DOHH2 (cell line): ENCODE data around the gene ABLIM2.

Experiments
- H3F3A ChIP-seq: fragments of 200-600 bp; sonication (generic), shearing (Covaris generic); 2 replicates; pipeline ENCODE4 v1.6.0; 2016; ENCODE audit warnings: antibody characterized with exemption, mild to moderate bottlenecking; ENCODE audit not compliant: control insufficient read depth, insufficient read depth
- H3K27ac ChIP-seq: fragments of 200-600 bp; sonication (generic); 2 replicates; pipeline ENCODE4 v1.5.1; 2014; ENCODE audit warnings: low read depth, mild to moderate bottlenecking, low read length, moderate library complexity
- H3K27me3 ChIP-seq: fragments of 200-600 bp; sonication (generic); 2 replicates; pipeline ENCODE4 v1.6.1; 2014; ENCODE audit warnings: mild to moderate bottlenecking, low read length, mixed read lengths; ENCODE audit not compliant: control insufficient read depth
- H3K36me3 ChIP-seq: fragments of 200-600 bp; sonication (generic); 2 replicates; pipeline ENCODE4 v1.6.1; 2014; ENCODE audit warnings: mild to moderate bottlenecking, low read length, moderate library complexity, mixed read lengths; ENCODE audit not compliant: control insufficient read depth
- H3K4me1 ChIP-seq: fragments of 200-600 bp; sonication (generic); 2 replicates; pipeline ENCODE4 v1.6.1; 2014; ENCODE audit warnings: mild to moderate bottlenecking, low read length, mixed read lengths; ENCODE audit not compliant: control insufficient read depth
- H3K4me2 ChIP-seq: fragments of 200-600 bp; sonication (generic); 2 replicates; pipeline ENCODE4 v1.6.0; 2014; ENCODE audit warnings: mild to moderate bottlenecking, low read length, moderate library complexity
- H3K4me3 ChIP-seq: fragments of 200-600 bp; sonication (generic); 2 replicates; pipeline ENCODE4 v1.5.1; 2014; ENCODE audit warnings: mild to moderate bottlenecking, low read length, mixed read lengths
- H3K79me2 ChIP-seq: fragments of 200-600 bp; sonication (generic); 2 replicates; pipeline ENCODE4 v1.6.1; 2014; ENCODE audit warnings: mild to moderate bottlenecking, low read length, mixed read lengths; ENCODE audit not compliant: control insufficient read depth
- H3K9me2 ChIP-seq: fragments of 200-600 bp; sonication (generic); replicated peaks from 2 replicates; pipeline ENCODE4 v1.6.1; 2014; ENCODE audit warnings: mild to moderate bottlenecking, low read length, mixed read lengths; ENCODE audit not compliant: control insufficient read depth
- H3K9me3 ChIP-seq: fragments of 200-600 bp; sonication (generic); 2 replicates; pipeline ENCODE4 v1.6.1; 2014; ENCODE audit warnings: antibody characterized with exemption, low read length, mixed read lengths; ENCODE audit not compliant: control insufficient read depth, insufficient read depth
- H4K20me1 ChIP-seq: fragments of 200-600 bp; sonication (generic); 2 replicates; pipeline ENCODE4 v1.6.0; 2014; ENCODE audit warnings: low read depth, mild to moderate bottlenecking, antibody characterized with exemption, low read length, moderate library complexity; ENCODE audit not compliant: control insufficient read depth, insufficient read depth
- EZH2phosphoT487 ChIP-seq: fragments of 200-600 bp; sonication (generic); IDR thresholded peaks from 2 replicates; pipeline ENCODE4 v1.6.1; 2017; ENCODE audit warnings: borderline replicate concordance, mild to moderate bottlenecking, antibody characterized with exemption, low read length, moderate library complexity, mixed read lengths
- TF ChIP-seq, protein P1 (sequence below): fragments of 200-600 bp; sonication (generic); IDR thresholded peaks from one replicate; pipeline ENCODE4 v1.5.1; 2014; ENCODE audit warnings: antibody characterized with exemption, mild to moderate bottlenecking, low read depth, low read length; ENCODE audit not compliant: poor library complexity, severe bottlenecking

ABLIM2 gene

DNA sequence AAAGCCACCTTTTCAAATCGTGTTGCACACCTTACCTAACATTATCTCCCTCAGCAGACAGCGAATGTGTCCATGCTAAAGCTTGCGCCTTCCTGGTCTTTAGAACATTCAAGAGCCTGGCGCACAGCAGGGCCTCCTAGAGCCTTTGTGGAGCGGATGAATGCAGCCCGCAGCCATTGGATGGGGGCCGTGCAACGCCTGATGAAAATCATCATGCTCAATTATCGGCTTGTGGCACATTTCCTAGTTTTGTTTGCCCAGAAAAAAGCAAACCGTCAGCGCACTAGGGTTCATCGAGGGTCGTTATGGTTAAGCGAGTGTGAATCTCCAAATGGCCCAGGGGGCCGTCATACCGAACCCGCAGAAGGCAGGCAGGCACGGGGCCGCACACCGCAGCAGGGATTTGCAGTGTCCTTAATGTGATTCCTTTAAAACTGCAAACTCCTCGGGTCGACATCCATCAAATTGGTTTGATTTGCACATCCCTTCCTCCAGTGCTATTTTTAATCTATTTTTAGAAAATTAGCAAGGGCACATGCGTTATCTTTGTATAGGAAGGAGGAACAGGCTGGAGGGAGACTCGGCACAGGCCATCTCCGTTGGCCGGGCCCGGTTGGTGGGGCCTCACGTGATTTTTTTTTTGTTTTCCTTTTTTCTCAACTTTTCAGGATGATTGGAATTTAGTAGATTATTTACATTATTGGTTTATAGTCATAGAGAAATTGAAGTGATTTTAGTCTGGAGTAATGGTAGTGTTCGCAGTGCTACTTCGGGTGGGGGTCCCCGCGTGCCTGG lies 53.1 kb downstream of the ABLIM2 start:
- Histone ChIP-seq H3K4me1 (no peaks in the 10 kb centered on the region), H3K9me2 (no peaks in the 10 kb centered on the region), H3K4me2 (no peak overlapping the region), H3F3A (no peaks in the 10 kb centered on the region), H3K4me3 (no peak overlapping the region), H3K79me2 (no peaks in the 10 kb centered on the region), H3K27me3 (no peaks in the 10 kb centered on the region), H4K20me1 (no peaks in the 10 kb centered on the region), H3K27ac (no peak overlapping the region), H3K9me3 (no peaks in the 10 kb centered on the region), H3K36me3 (no peaks in the 10 kb centered on the region)
- TF ChIP-seq, protein P1, sequence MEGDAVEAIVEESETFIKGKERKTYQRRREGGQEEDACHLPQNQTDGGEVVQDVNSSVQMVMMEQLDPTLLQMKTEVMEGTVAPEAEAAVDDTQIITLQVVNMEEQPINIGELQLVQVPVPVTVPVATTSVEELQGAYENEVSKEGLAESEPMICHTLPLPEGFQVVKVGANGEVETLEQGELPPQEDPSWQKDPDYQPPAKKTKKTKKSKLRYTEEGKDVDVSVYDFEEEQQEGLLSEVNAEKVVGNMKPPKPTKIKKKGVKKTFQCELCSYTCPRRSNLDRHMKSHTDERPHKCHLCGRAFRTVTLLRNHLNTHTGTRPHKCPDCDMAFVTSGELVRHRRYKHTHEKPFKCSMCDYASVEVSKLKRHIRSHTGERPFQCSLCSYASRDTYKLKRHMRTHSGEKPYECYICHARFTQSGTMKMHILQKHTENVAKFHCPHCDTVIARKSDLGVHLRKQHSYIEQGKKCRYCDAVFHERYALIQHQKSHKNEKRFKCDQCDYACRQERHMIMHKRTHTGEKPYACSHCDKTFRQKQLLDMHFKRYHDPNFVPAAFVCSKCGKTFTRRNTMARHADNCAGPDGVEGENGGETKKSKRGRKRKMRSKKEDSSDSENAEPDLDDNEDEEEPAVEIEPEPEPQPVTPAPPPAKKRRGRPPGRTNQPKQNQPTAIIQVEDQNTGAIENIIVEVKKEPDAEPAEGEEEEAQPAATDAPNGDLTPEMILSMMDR = no peak
- TF ChIP-seq EZH2phosphoT487 = no peak

DNA sequence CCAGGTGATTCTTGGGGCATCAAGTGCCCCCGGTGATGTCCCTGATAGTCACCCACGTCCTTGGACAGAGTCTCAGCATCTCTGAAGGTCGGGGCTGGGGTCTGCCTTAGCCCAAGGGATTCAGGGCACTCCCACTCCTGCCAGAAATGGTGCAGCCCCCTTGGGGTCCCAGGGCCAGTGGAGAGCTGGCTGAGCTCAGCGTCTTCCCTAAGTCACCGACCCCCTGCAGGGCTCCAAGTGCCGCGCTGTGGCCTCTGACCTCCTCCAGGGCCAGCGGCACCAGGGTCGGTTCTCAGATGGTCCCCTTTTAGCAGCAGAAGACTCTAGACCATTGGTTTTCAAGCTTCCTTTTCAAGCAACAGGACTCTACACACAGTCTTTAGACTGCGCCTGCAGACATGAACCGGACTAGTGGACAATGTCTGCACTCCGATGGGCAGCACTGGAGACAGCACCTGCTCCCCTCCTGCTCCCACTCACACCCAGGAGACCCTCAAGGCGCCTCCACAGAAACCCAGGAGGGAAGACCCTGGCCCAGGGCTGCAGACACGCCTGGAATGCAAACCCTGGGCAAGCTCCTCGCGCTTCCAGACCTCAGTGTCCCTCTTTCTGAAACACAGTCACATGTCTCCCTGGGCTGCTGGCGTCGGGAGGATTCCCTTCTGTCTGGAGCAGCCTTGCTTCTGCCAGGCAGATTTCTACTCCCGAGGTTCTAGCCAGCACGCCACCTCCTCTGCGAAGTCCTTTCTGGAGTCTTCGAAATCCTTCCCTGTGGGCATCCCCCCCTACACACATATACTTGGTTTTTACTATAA lies 53.9 kb downstream of the ABLIM2 start:
- Histone ChIP-seq H3K4me1 (no peaks in the 10 kb centered on the region), H3K27me3 (no peaks in the 10 kb centered on the region), H4K20me1 (no peaks in the 10 kb centered on the region)

GRCh38 chr4:8103421-8104390 lies 54.9 kb downstream of the ABLIM2 start:
- Histone ChIP-seq H3K36me3 (no peaks in the 10 kb centered on the region), H3K79me2 (no peaks in the 10 kb centered on the region), H4K20me1 (no peaks in the 10 kb centered on the region), H3K27ac (no peak overlapping the region), H3F3A (no peaks in the 10 kb centered on the region), H3K9me2 (no peaks in the 10 kb centered on the region), H3K4me2 (no peak overlapping the region), H3K4me1 (no peaks in the 10 kb centered on the region), H3K4me3 (no peak overlapping the region), H3K27me3 (no peaks in the 10 kb centered on the region), H3K9me3 (no peaks in the 10 kb centered on the region)
- no peak for TF ChIP-seq EZH2phosphoT487
- TF ChIP-seq, protein P1 = no peak

More for the DNA sequence above, 53.9 kb downstream of the ABLIM2 start:
- Histone ChIP-seq H3K36me3 (no peaks in the 10 kb centered on the region), H3K79me2 (no peaks in the 10 kb centered on the region), H3K9me2 (no peaks in the 10 kb centered on the region), H3K4me3 (no peak overlapping the region), H3K4me2 (no peak overlapping the region), H3K27ac (no peak overlapping the region), H3F3A (no peaks in the 10 kb centered on the region), H3K9me3 (no peaks in the 10 kb centered on the region)
- TF ChIP-seq, protein P1 = no peak
- TF ChIP-seq EZH2phosphoT487 = no peak
